Measurements from ENCODE around the gene TEX53. TPM values are rescaled to one million over a fixed set of nuclear protein-coding genes. Genes with fewer than 3 reads are reported as not detected.

TEX53 gene
- total RNA-seq, 1 donor from 2014 or later: not detected

GRCh38 chr9:114666851-114667250 lies 9.2 kb upstream of the TEX53 start:
- Mint-ChIP-seq H3K4me1 (ENCODE audit: unreplicated experiment) (no peaks in the 10 kb centered on the region), H3K36me3 (ENCODE audit: unreplicated experiment) (no peaks in the 10 kb centered on the region), H3K4me3 (ENCODE audit: unreplicated experiment) (no peak overlapping the region), H3K9me3 (ENCODE audit: unreplicated experiment) (peaks cover 5% of the 10 kb centered on the region), H3K27me3 (ENCODE audit: unreplicated experiment) (peaks cover 32% of the 10 kb centered on the region), H3K27ac (ENCODE audit: unreplicated experiment) (no peak overlapping the region)
- DNase-seq (ENCODE audit: extremely low spot score, unreplicated experiment): no peak
- TF ChIP-seq, protein P1, sequence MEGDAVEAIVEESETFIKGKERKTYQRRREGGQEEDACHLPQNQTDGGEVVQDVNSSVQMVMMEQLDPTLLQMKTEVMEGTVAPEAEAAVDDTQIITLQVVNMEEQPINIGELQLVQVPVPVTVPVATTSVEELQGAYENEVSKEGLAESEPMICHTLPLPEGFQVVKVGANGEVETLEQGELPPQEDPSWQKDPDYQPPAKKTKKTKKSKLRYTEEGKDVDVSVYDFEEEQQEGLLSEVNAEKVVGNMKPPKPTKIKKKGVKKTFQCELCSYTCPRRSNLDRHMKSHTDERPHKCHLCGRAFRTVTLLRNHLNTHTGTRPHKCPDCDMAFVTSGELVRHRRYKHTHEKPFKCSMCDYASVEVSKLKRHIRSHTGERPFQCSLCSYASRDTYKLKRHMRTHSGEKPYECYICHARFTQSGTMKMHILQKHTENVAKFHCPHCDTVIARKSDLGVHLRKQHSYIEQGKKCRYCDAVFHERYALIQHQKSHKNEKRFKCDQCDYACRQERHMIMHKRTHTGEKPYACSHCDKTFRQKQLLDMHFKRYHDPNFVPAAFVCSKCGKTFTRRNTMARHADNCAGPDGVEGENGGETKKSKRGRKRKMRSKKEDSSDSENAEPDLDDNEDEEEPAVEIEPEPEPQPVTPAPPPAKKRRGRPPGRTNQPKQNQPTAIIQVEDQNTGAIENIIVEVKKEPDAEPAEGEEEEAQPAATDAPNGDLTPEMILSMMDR (IDR thresholded peaks at IDR 0.05): no peak

DNA sequence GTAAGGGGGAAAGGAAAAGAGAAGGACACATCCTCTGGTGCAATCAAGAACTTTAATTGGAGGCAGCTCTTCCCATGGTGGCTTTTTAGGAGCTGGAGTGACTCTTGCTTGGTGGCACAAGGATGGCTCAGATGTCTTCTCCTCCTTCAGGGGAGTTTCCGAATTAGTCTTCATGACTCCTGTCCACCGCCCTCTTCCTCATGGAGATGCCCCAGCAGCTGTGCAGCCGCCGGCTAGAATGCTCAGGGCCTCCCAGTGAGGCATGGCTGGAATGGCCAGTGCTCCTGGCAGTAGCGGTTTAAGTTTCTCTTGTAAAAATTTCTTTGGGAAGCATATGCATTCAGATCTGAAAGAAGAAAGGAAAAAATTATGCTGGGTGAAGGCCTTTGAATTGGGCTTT lies 8.8 kb upstream of the TEX53 start:
- Mint-ChIP-seq H3K4me3 (ENCODE audit: unreplicated experiment) (no peak overlapping the region), H3K9me3 (ENCODE audit: unreplicated experiment) (peaks cover 5% of the 10 kb centered on the region), H3K36me3 (ENCODE audit: unreplicated experiment) (no peaks in the 10 kb centered on the region), H3K4me1 (ENCODE audit: unreplicated experiment) (no peaks in the 10 kb centered on the region), H3K27ac (ENCODE audit: unreplicated experiment) (no peak overlapping the region), H3K27me3 (ENCODE audit: unreplicated experiment) (peaks cover 37% of the 10 kb centered on the region)
- DNase-seq (ENCODE audit: extremely low spot score, unreplicated experiment): no peak
- TF ChIP-seq, protein P1 (IDR thresholded peaks at IDR 0.05): no peak

DNA sequence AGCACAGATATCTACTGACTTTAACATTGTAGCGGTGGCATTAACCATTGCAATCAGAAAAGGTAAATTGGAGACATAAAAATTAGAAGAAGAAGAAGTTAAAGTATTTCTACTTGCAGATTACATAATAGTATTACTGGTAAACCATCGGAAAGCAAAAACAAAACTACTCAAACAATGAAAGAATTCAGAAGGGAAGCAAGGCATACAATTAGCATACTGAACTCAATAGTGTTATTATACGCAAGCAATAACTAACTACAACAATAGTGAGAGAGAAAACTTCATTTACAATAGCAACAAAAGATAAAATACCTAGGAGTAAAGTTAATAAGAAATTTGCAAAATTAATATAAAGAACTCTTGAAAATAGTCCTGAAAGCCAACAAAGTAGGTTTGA lies 6.6 kb upstream of the TEX53 start:
- Mint-ChIP-seq H3K9me3 (ENCODE audit: unreplicated experiment) (no peaks in the 10 kb centered on the region), H3K4me3 (ENCODE audit: unreplicated experiment) (no peak overlapping the region), H3K27me3 (ENCODE audit: unreplicated experiment) (peaks cover 48% of the 10 kb centered on the region), H3K27ac (ENCODE audit: unreplicated experiment) (no peak overlapping the region), H3K4me1 (ENCODE audit: unreplicated experiment) (no peaks in the 10 kb centered on the region), H3K36me3 (ENCODE audit: unreplicated experiment) (no peaks in the 10 kb centered on the region)
- DNase-seq (ENCODE audit: extremely low spot score, unreplicated experiment): no peak
- TF ChIP-seq, protein P1 (IDR thresholded peaks at IDR 0.05): no peak

DNA sequence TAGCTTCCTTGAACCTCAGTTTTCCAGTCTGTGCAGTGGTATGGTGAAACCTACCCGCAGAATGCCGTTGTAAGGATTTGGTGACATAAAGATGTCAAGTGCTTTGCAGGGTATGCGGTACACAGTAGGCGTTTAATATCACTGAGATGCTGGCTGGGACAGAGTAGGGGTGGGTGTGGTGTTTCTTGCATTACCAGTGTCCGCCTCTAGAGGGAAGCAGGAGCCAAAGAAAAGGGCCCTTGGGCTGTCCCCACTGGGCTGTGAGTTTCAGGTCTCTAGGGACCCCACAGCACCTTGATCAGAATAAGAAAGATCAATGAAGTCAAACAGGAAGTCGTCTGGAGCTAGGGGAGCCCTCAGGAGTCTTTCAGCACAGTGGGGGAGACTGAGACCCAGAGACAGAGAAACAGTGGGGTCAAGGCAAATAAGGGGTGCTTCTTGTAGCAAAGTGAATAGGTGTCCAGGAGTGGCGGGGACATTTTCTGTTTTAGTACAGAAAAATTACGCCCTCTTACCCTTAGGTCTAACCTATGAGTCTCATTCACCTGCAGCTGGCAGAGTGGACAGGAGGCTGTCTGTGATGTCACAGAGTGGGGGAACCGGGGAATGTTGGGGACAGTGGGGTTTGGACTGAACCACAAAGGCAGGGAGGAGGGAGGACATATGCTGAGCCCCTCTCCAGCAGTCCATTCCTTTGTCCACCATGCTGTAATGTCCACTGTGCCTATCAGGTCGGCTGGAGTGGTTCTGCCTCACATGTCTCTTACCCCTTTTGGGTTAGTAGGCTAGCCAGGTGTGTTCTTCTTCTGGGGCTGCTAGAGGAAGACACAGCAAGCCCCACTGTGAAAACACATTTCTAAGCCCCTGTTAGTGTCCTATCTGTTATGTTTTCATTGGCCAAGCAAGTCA lies 4.7 kb upstream of the TEX53 start:
- H3K27ac Mint-ChIP-seq (ENCODE audit: unreplicated experiment): no peak overlapping the region
- H3K27me3 Mint-ChIP-seq (ENCODE audit: unreplicated experiment): peaks cover 43% of the 10 kb centered on the region
- no peaks in the 10 kb centered on the region for H3K4me1 Mint-ChIP-seq (ENCODE audit: unreplicated experiment)
- H3K4me3 Mint-ChIP-seq (ENCODE audit: unreplicated experiment): no peak overlapping the region
- DNase-seq (ENCODE audit: extremely low spot score, unreplicated experiment): no peak
- H3K9me3 Mint-ChIP-seq (ENCODE audit: unreplicated experiment): no peaks in the 10 kb centered on the region
- H3K36me3 Mint-ChIP-seq (ENCODE audit: unreplicated experiment): no peaks in the 10 kb centered on the region
- TF ChIP-seq, protein P1 (IDR thresholded peaks at IDR 0.05): peak; percentile 91

DNA sequence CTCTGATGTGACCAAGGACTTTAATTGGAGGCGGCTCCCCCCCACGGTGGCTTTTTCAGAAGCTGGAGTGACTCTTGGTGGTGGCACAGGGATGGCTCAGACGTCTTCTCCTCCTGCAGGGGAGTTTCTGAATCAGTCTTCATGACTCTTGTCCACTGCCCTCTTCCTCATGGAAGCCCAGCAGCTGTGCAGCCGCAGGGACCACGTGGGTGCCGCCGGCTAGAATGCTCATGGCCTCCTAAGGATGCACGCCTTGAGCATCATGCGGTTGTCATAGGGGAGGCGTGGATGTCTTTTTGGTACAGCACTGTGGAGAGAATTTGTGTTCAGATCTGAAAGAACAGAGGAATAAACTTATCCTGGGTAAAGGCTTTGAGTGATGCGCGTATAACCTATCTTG lies 1.3 kb downstream of the TEX53 start:
- TF ChIP-seq, protein P1 (IDR thresholded peaks at IDR 0.05): no peak
- H3K27me3 Mint-ChIP-seq (ENCODE audit: unreplicated experiment): peaks cover 10% of the 10 kb centered on the region
- peak; percentile 65 for DNase-seq (ENCODE audit: extremely low spot score, unreplicated experiment)
- H3K9me3 Mint-ChIP-seq (ENCODE audit: unreplicated experiment): no peaks in the 10 kb centered on the region
- no peaks in the 10 kb centered on the region for H3K36me3 Mint-ChIP-seq (ENCODE audit: unreplicated experiment)
- no peak overlapping the region for H3K4me3 Mint-ChIP-seq (ENCODE audit: unreplicated experiment)
- no peak overlapping the region for H3K27ac Mint-ChIP-seq (ENCODE audit: unreplicated experiment)
- no peaks in the 10 kb centered on the region for H3K4me1 Mint-ChIP-seq (ENCODE audit: unreplicated experiment)
